Measurements from ENCODE around the gene AGAP3. TPM values are rescaled to one million over a fixed set of nuclear protein-coding genes. Genes with fewer than 3 reads are reported as not detected.

AGAP3 gene
- total RNA-seq, 1 donor from 2014 or later: 156 TPM

- H3K9me3 ChIP-seq (ENCODE audit: insufficient read depth, low read depth, low read length): no peaks in the 10 kb centered on the region
- no peaks in the 10 kb centered on the region for H3K79me2 ChIP-seq (ENCODE audit: insufficient read depth, low read length)
- DNase-seq (ENCODE audit: low read depth) (no peak), FAIRE-seq (no peak)
- no peaks in the 10 kb centered on the region for H3K4me1 ChIP-seq (ENCODE audit: insufficient read depth, low read length)
- H3K36me3 ChIP-seq (ENCODE audit: insufficient read depth, low read length): no peaks in the 10 kb centered on the region
- peaks cover 40% of the 10 kb centered on the region for H3K27me3 ChIP-seq (ENCODE audit: insufficient read depth, low read length)
- Mint-ChIP-seq H3K9me3 (ENCODE audit: unreplicated experiment) (no peaks in the 10 kb centered on the region), H3K4me1 (ENCODE audit: low read depth, unreplicated experiment) (peaks cover under 1% of the 10 kb centered on the region), H3K27ac (ENCODE audit: unreplicated experiment) (no peak overlapping the region), H3K27me3 (ENCODE audit: low read depth, unreplicated experiment) (peaks cover 37% of the 10 kb centered on the region), H3K36me3 (ENCODE audit: low read depth, unreplicated experiment) (peaks cover 3% of the 10 kb centered on the region), H3K4me3 (ENCODE audit: unreplicated experiment) (no peak overlapping the region)
- H3K27ac ChIP-seq (ENCODE audit: low read depth, low read length): no peak overlapping the region
- H3K4me2 ChIP-seq (ENCODE audit: low read length): no peak overlapping the region
- H2AFZ ChIP-seq (ENCODE audit: low read depth, low read length): no peak overlapping the region
- TF ChIP-seq CTCF (IDR thresholded peaks at IDR 0.05; ENCODE audit: insufficient read depth, low read depth, low read length) (peak; percentile 7), EZH2 (IDR thresholded peaks at IDR 0.05; ENCODE audit: insufficient read depth, low read length) (no peak)
- H3K4me3 ChIP-seq (ENCODE audit: insufficient read depth, low read depth, low read length): no peak overlapping the region
- H4K20me1 ChIP-seq (ENCODE audit: insufficient read depth, low read length): no peaks in the 10 kb centered on the region
- H3K9ac ChIP-seq (ENCODE audit: low read length): no peak overlapping the region
These were observed 66.6 kb downstream of the AGAP3 start for GRCh38 chr7:151152643-151153513.

- no peak overlapping the region for H3K9ac ChIP-seq (ENCODE audit: low read length)
- H3K27ac Mint-ChIP-seq (ENCODE audit: unreplicated experiment): no peak overlapping the region
- no peaks in the 10 kb centered on the region for H3K9me3 ChIP-seq (ENCODE audit: insufficient read depth, low read depth, low read length)
- H3K36me3 Mint-ChIP-seq (ENCODE audit: low read depth, unreplicated experiment): no peaks in the 10 kb centered on the region
- no peak overlapping the region for H3K27ac ChIP-seq (ENCODE audit: low read depth, low read length)
- no peaks in the 10 kb centered on the region for H3K9me3 Mint-ChIP-seq (ENCODE audit: unreplicated experiment)
- H2AFZ ChIP-seq (ENCODE audit: low read depth, low read length): no peak overlapping the region
- peaks cover 31% of the 10 kb centered on the region for H3K27me3 ChIP-seq (ENCODE audit: insufficient read depth, low read length)
- H3K36me3 ChIP-seq (ENCODE audit: insufficient read depth, low read length): no peaks in the 10 kb centered on the region
- H3K4me1 Mint-ChIP-seq (ENCODE audit: low read depth, unreplicated experiment): peaks cover 3% of the 10 kb centered on the region
- FAIRE-seq (no peak), DNase-seq (ENCODE audit: low read depth) (peak; percentile 7)
- H3K4me1 ChIP-seq (ENCODE audit: insufficient read depth, low read length): no peaks in the 10 kb centered on the region
- peak overlapping the region; percentile 22 for H3K4me2 ChIP-seq (ENCODE audit: low read length)
- no peak for TF ChIP-seq EZH2 (IDR thresholded peaks at IDR 0.05; ENCODE audit: insufficient read depth, low read length)
- TF ChIP-seq CTCF (IDR thresholded peaks at IDR 0.05; ENCODE audit: insufficient read depth, low read depth, low read length): no peak
- H3K4me3 ChIP-seq (ENCODE audit: insufficient read depth, low read depth, low read length): no peak overlapping the region
- H3K4me3 Mint-ChIP-seq (ENCODE audit: unreplicated experiment): no peak overlapping the region
- no peaks in the 10 kb centered on the region for H3K79me2 ChIP-seq (ENCODE audit: insufficient read depth, low read length)
- H3K27me3 Mint-ChIP-seq (ENCODE audit: low read depth, unreplicated experiment): peaks cover 32% of the 10 kb centered on the region
- H4K20me1 ChIP-seq (ENCODE audit: insufficient read depth, low read length): no peaks in the 10 kb centered on the region
These were observed 71.5 kb downstream of the AGAP3 start for GRCh38 chr7:151157645-151158329.

All from astrocyte (in vitro differentiated cells and primary cell).